Right lobe of liver (tissue), 6 donors: ENCODE data around the gene SPOCK2. TPM values are rescaled to one million over a fixed set of nuclear protein-coding genes. Genes with fewer than 3 reads are reported as not detected.

Experiments used
- ATAC-seq, 4 donors: fragments of 200-7000 bp; cut with Tn5 transposase; one replicate each; pipeline ENCODE4 v1.9.1; 2020; ENCODE audit warnings: mild to moderate bottlenecking in 4 of 4, moderate library complexity in 4 of 4
- DNase-seq, 3 donors: peaks; one replicate each; pipeline ENCODE4 v3.0.0-alpha.2; 2020
- H3K27ac ChIP-seq, 3 donors: fragments of 200-600 bp; one replicate each; pipeline ENCODE4 v1.8.0; 2022
- H3K27me3 ChIP-seq, 2 donors: fragments of 200-600 bp; one replicate each; pipeline ENCODE4 v1.8.0; 2022
- H3K36me3 ChIP-seq, 4 donors: fragments of 200-600 bp; sonication (generic) in 1 of 4; one replicate each; pipeline versions ENCODE4 v1.5.1 to v1.8.0; 2017 to 2022; ENCODE audit warnings: control low read depth in 1 of 4
- H3K4me1 ChIP-seq, 4 donors: fragments of 200-600 bp; sonication (generic) in 1 of 4; one replicate each; pipeline versions ENCODE4 v1.5.1 to v1.8.0; 2017 to 2022; ENCODE audit warnings: control low read depth in 1 of 4
- H3K4me3 ChIP-seq, 3 donors: fragments of 200-600 bp; one replicate each; pipeline ENCODE4 v1.8.0; 2022
- H3K9me3 ChIP-seq, 4 donors: fragments of 200-600 bp; sonication (generic) in 1 of 4; one replicate each; pipeline versions ENCODE4 v1.5.1 to v1.8.0; 2017 to 2022; ENCODE audit warnings: control low read depth in 1 of 4
- POLR2A ChIP-seq: fragments of 450-650 bp; IDR thresholded peaks from one replicate; pipeline ENCODE4 v1.6.1; 2017; ENCODE audit warnings: antibody characterized with exemption, mild to moderate bottlenecking
- WGBS: methylation state at CpG from one replicate; pipeline ENCODE4 v1.1.6; 2018; ENCODE audit warnings: low coverage, low lambda C conversion rate; ENCODE audit not compliant: insufficient coverage; ENCODE audit errors: missing lambda C conversion rate; 5-methylcytosine and 5-hydroxymethylcytosine counted together
- intact Hi-C, 2 donors: fragments of 100-400 bp; cut with DNase I; formaldehyde crosslinking; loops; one replicate each; pipeline versions ENCODE4 v1.11.2 to v1.14.1; 2022
- total RNA-seq, 6 experiments: library from RNA; depleted of rRNA in 2 of 6; stranded (reverse); fragments of >200 nt in 2 of 6; fragmentation: NEBNext Ultra II Directional in 3 of 6; extraction: Animal tissue kit (Norgen Biotek cat#: 25700) in 3 of 6; gene quantifications; one replicate each; pipeline versions ENCODE4 v1.1.0 to v1.2.4, GENCODE V29; 2016 to 2023
- TF ChIP-seq, protein P1 (sequence below), 4 donors: fragments of 200-600 bp in 3 of 4; fragments of 450-650 bp in 1 of 4; IDR thresholded peaks; one replicate each; pipeline versions ENCODE4 v1.5.1 to v1.8.0; 2016 to 2022; ENCODE audit warnings: antibody characterized with exemption in 4 of 4, mild to moderate bottlenecking in 2 of 4
- donor health status: DM: no; HTN: yes; CAD: no.
- donor health status: DM: no; HTN: no; CAD: no.
- donor health status: DM: no; HTN: no; CAD: no.
- donor health status: DM: no; HTN: yes; CAD: no.
- donor health status: DM: no; HTN: yes; CAD: no.

Gene SPOCK2
- total RNA-seq, 6 experiments from 2014 or later: 0.72 to 3.0 (median 1.2) TPM

DNA sequence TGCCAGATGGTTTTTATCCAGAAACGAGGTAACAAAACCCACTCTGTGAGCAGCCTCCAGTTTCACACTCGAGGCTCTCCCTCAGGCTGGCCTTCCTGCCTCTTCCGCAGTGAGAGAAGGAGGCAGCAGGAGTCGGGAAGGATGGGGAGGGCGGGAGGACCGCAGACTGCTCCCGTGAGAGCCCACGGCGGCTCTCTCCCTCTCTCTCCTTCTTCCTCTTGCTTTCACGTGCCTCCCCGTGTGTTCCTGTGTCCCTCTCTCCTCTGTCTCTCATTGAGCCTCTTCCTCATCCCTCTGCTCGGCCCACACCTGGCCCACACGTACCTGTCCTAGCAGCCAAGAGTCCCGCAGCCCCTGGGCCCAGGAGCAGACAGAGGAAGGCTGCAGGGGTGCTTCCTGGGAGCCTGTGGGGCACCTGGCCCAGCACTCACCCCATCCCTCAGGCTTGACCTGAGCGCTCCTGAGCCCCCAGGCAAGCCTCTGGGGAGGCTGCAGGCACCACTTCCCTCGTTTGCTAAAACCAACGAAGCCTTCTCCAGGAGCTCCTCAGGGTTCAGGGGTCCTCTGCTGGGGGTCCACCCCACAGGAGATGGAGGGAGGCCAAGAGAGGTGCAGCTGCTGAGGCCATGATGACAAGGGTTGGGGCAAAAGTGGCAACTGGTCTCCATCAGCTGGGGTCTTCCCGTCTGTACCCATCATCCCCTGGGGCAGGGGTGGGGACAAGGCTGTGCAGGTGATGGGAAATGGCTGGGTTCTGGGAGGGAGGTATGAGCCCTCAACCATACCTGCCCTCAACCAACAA, 13.6 kb downstream of the SPOCK2 start:
- H3K4me1 ChIP-seq: no peaks in the 10 kb centered on the region
- no peaks in the 10 kb centered on the region for H3K36me3 ChIP-seq
- intact Hi-C loops: no loop called here
- 77% methylated on average over 10 of the region's 18 CpGs for WGBS
- ATAC-seq (no peak), DNase-seq (no peak)
- H3K27ac ChIP-seq: no peak overlapping the region
- TF ChIP-seq, protein P1, sequence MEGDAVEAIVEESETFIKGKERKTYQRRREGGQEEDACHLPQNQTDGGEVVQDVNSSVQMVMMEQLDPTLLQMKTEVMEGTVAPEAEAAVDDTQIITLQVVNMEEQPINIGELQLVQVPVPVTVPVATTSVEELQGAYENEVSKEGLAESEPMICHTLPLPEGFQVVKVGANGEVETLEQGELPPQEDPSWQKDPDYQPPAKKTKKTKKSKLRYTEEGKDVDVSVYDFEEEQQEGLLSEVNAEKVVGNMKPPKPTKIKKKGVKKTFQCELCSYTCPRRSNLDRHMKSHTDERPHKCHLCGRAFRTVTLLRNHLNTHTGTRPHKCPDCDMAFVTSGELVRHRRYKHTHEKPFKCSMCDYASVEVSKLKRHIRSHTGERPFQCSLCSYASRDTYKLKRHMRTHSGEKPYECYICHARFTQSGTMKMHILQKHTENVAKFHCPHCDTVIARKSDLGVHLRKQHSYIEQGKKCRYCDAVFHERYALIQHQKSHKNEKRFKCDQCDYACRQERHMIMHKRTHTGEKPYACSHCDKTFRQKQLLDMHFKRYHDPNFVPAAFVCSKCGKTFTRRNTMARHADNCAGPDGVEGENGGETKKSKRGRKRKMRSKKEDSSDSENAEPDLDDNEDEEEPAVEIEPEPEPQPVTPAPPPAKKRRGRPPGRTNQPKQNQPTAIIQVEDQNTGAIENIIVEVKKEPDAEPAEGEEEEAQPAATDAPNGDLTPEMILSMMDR (IDR thresholded peaks at IDR 0.05): no peak
- TF ChIP-seq POLR2A: no peak
- no peaks in the 10 kb centered on the region for H3K27me3 ChIP-seq
- H3K9me3 ChIP-seq: no peaks in the 10 kb centered on the region
- no peak overlapping the region for H3K4me3 ChIP-seq

DNA sequence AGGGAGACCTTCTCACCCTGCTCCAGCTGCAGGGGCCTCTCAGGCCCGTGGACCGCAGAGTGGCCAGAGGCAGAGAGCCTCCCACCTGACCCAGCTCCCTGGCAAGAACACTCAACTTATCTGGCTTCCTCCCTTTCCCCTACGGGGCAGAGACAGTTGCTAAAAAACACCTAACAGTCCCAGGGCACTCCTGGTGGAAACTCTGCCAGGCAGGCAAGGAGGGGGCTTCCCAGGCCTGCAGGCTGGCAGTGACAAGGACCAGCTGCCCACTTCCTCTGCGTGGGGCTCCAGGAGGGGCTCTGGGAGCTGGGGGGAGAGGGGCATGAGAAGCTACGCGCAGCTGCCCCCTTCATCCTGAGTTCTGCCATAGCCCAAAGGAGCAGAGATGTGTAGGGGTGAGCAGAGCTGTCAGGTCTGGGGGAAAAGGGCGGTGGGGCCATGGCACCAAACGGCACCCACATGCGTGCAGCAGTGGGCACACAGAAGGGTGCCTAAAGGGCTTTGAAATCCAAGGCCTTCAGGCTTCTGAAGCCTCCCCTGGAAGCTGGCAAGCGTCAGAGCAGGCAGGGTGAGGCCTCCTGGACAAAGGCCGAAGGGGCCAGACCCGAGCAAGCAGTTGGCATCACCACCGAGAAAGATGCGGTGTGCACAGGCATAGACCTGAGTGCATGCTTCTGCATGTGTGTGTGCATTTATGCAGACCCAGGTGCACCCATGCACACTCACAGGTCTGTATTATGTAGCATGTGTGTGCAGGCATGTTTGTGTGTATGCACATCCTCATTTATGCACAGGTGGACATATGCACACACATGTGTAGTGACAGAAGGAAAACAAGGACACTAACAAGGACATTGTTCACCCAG, 14.4 kb downstream of the SPOCK2 start:
- no peaks in the 10 kb centered on the region for H3K9me3 ChIP-seq
- no peak overlapping the region for H3K4me3 ChIP-seq
- H3K4me1 ChIP-seq: peaks cover 0 to 3% (median under 1%) of the 10 kb centered on the region in 4 donors
- intact Hi-C loops: no loop called here
- no peak overlapping the region for H3K27ac ChIP-seq
- DNase-seq (no peak), ATAC-seq (no peak)
- no peaks in the 10 kb centered on the region for H3K36me3 ChIP-seq
- H3K27me3 ChIP-seq: no peaks in the 10 kb centered on the region
- 82% methylated on average over 4 of the region's 14 CpGs for WGBS
- no peak for TF ChIP-seq POLR2A
- TF ChIP-seq, protein P1 (IDR thresholded peaks at IDR 0.05): no peak

DNA sequence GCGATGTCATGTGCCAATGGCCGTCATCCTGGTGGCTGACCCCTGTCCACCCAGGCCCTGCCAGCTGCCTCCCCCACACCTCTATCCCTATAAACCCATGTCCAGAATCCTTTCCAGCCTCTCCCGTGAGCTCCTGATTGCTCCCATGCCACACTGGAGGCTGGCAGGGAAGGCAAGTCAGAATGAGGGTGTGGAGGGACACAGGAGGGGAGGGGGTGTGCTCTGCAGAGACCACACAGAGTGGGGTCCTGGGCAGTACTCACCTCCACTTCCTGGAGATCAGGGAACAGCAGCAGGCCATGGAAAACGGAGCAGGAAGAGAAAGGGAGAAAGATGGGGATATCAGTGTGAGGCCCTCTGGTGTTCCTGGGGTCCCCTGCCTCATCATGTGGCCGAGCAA, 15.7 kb downstream of the SPOCK2 start:
- ATAC-seq: no peak
- 100% methylated on average over 1 of the region's 5 CpGs for WGBS
- H3K4me1 ChIP-seq: peaks cover 0 to 8% (median 2%) of the 10 kb centered on the region in 4 donors
- H3K36me3 ChIP-seq: no peaks in the 10 kb centered on the region
- no peak overlapping the region for H3K27ac ChIP-seq
- no peak for TF ChIP-seq POLR2A
- TF ChIP-seq, protein P1 (IDR thresholded peaks at IDR 0.05): no peak
- DNase-seq: no peak
- no peaks in the 10 kb centered on the region for H3K9me3 ChIP-seq
- intact Hi-C loops: no loop called here
- H3K4me3 ChIP-seq: no peak overlapping the region
- no peaks in the 10 kb centered on the region for H3K27me3 ChIP-seq

DNA sequence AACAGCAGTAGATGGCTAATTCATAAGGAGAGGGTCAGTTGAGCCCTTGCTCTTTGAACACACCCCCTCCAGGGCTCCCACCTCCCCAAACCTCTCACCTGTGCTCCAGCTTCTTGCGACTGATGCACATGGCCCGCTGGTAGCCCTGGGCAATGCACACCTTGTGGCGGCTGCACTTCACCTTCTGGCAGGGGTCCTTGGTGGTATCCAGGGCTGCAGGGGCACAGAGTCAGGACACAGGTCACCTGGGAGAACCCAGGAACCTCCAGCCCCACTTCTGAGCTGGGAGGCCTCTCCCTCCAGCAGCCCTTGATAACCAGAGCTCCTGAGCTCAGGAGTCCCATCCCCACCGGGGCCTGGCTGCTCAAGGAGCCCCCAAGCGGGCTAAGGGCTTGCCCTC, 16.3 kb downstream of the SPOCK2 start:
- no peak overlapping the region for H3K4me3 ChIP-seq
- H3K27me3 ChIP-seq: no peaks in the 10 kb centered on the region
- no peak overlapping the region for H3K27ac ChIP-seq
- H3K9me3 ChIP-seq: no peaks in the 10 kb centered on the region
- DNase-seq: no peak
- ATAC-seq: no peak
- no peaks in the 10 kb centered on the region for H3K36me3 ChIP-seq
- peaks cover 0 to 8% (median 2%) of the 10 kb centered on the region in 4 donors for H3K4me1 ChIP-seq
- intact Hi-C loops: no loop called here
- 100% methylated on average over 1 of the region's 5 CpGs for WGBS
- TF ChIP-seq POLR2A: no peak
- TF ChIP-seq, protein P1 (IDR thresholded peaks at IDR 0.05): no peak
